ENCODE data around the gene PLCL2.

GRCh38 chr3:17030956-17031652 lies 146.3 kb downstream of the PLCL2 start:
- TF ChIP-seq CTCF (IDR thresholded peaks at IDR 0.05) (no peak), EZH2 (IDR thresholded peaks at IDR 0.05) (no peak), EZH2phosphoT487 (IDR thresholded peaks at IDR 0.05) (no peak)
